Activated T-helper 1 cell treated with anti-CD3 and anti-CD28 coated beads, Interleukin-2, amount 50 U/mL, for 16 hours (primary cell): ENCODE results near the gene EHBP1L1.

ENCODE experiments used
- DNase-seq, 2 donors: peaks; one replicate each; pipeline ENCODE4 v3.0.0-alpha.2; 2020; ENCODE audit warnings: low read depth in 1 of 2, low spot score in 1 of 2

Gene EHBP1L1

DNA sequence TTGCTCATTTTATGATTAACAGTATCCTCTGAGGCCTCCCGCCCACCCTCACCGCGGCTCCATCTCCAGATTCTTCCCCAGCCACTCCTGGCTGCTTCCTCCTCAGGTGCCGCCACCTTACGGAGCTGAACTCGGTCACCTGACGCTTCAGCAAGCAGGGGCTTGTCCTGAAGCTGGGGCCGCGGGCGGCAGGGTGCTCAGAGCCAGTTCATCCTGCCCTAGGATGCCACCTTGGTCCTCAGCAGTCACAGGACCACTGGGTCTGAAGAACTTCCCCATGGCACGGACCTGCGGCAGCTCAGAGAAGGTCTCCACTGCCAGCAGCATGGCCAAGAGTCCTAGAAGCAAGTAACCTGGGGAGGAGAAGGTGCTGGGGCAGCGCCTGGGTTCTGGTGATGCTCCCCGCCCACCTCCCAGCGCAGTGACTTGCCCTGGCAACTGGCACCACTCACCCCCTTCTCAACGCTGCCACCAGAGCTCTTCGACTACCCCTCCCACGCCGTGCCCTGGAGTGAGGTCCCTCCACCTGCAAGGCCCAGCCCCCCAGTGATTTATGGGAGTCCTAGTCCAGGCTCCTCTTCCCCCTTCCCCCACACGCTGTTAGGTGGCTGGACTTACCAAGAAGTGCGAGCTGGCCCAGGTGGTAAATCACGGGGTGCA, 17.1 kb downstream of the EHBP1L1 start:
- no peak for DNase-seq

DNA sequence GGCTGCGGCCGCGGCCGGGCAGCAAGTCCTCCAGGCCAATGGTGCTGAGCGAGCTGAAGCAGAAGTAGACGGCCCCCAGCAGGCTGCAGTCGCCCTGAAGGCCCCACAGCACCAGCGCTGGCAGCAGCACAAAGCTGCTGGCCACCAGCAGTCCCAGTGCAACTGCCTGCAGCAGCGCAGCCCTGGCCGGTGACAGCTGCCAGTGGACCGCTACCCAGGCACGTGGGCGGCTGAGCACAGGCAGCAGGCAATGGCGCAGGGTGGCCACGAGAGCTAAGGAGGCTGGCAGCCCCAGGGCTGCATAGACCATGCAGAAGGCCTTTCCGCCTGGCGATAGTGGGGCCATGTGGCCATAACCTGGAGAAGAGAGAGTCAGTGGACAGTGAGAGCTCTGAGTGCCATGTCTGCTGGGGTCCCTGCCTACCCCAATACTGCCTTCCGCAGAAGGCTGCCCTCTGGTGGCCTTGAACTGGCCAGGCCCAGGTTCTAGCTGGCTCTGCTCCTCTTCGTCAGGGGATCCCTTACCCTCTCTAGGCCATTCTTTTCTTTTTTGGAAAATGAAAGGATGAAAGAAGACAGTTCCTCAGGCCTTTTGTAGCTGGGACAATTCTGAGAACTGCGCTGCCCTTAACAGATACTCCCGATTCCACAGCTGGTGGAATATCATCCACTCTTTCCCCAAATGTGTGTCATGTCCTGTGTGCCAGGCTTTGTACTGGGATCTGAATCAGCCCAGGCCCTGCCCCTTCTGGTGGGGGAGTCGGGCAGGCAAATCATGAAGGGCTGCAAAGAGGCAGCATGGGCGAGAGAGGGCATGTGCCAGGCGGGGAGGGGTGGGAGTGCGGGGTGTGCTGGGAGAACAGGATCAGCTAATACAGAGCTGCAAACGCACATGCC, 17.9 kb downstream of the EHBP1L1 start:
- no peak for DNase-seq

DNA sequence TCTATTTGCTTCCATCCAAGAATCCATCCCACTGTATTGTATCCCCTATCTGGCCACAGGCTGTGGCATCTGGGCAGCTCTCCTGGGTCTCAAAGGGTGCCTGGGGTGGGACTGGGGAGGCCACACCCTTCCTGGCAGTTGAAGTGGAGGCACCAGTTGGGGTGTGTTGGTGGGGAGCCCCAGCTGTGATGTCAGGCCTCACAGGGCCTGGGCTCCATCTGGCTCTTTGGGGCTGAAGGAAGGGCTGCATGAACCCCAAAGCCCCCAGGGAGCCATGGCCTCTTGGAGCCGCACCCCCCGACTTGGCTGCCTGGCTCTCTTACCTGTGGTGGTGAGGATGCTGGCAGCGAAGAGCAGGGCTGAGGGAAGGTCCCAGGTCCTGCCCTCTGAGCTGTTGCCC, 19.3 kb downstream of the EHBP1L1 start:
- DNase-seq = no peak

DNA sequence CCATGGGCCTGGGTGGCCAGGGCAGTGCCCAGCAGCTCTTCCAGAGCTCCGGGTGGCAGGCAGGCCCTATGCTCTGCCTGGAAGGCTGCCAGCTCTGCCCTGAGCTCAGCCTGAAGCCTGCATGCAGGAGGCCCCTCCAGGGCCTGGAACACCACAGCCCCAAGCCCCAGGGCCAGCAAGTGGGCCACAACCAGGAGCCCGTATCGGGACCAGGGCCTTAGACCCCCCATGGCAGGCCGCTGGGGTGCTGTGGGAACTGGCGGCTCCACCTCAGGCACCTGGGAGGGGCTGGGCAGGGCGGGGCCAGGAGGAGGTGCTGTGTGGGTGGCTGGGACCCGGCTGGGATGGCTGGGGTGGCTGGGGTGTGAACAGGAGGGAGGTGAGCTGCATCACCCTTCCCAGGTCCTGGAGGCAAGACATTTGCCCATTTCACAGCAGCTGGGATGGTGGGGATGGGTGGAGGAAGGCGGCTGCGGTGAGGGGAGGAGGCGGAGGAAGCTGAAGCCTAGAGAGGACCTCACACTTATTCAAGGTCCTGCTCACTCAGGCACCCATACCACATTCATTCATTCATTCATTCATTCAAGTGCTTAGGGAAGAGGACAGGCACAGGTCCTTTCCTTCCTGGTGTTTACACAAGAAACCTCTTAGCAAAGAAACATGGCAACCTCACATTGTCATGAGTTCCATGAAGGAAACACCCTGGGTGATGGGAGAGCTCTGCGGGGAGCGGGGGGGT, 19.9 kb downstream of the EHBP1L1 start, which contains the start of gene KCNK7:
Gene KCNK7, minus strand, starts transcription at position 258 of the 739 bp plus-strand sequence. Its CDS starts 28 bp downstream, at position 230.
- DNase-seq = no peak

DNA sequence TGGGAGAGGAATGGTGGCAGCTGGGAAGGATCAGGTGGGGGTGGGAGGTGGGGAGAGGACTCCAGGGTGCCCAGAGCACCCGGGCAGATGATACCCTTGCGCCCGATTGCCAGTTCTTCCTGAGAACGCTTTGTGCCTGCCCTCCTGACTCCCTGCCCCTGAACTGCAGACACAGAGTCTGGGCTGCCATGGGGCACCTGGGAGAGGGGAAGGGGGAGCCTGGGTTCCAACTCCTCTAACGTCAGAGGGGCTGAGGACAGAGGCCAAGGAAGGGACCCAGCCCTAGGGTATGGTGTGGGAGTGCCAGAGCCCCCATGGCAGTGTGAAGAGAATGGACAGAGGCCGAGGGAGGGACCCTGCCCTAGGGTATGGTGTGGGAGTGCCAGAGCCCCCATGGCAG, 20.7 kb downstream of the EHBP1L1 start:
- DNase-seq = no peak

DNA sequence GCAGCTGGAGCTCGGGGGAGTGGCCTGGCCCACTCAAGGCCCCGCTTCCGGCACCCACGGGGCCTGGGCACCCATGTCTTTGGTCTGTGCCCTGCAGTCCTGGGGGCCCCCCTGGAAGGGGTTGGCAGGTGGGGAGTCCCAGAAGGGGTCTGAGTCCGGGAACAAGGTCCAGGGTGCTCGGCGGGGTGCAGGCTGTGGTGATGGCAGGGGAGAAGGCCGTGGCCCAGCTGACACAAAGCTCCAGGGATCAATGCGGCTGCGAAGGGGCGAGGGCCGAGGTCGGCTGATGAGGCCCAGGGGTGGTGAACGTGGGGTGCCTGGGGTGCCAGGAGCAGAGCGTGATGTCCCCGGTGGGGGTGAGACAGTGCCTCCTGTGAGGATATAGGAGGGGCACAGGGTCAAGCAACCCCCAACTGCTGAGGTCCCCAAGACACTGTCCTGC, 22.4 kb downstream of the EHBP1L1 start:
- no peak for DNase-seq

DNA sequence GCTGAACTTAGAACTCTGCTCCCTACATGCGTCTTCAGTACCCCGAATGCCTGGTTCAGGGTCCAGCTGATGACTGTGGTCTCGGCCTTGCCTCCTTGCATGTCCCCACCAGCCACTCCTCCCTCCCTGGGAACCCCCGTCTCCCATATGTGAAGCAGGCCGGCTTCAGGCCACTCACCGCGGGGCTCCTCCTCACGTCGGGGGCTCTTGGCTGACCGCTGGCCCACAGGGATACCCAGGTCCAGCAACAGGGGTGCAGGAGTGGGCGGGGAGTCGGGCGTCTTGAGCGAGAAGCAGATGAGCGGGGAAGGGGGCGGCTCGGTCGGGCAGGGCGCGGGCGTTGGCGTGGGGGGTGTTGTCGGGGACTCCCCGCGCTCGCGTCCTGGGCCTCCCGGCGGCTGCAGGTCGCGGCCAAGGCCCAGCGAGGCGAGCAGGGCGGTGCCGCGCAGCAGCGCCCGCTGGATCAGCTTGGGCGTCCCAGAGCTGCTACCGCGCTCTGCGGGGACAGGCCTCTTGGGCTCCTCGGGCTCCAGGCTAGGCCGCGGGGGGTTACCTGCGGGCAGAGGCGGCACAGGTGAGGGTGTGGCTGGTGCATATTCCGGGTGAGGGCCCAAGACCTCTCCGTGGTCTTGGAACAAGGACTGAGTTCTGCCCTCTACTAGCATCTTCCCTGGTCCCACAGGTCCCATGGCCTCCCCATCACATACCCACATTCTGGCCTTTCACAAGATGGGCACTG, 23.5 kb downstream of the EHBP1L1 start:
- DNase-seq = no peak

DNA sequence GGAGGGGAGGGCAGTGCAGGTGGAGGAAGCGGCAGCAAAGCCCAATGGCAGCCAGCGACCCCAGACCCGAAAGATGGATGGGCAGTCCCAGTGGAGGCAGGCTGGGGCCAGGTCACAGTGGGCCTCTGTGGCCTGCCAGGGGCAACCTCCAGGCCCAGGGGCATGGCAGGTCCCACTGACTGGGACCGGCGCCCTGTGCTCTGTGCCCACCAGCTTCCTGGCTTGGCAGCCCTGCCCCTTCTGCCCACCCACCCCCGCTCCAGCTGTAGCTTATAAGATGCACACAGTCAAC, 24.0 kb downstream of the EHBP1L1 start:
- no peak for DNase-seq

DNA sequence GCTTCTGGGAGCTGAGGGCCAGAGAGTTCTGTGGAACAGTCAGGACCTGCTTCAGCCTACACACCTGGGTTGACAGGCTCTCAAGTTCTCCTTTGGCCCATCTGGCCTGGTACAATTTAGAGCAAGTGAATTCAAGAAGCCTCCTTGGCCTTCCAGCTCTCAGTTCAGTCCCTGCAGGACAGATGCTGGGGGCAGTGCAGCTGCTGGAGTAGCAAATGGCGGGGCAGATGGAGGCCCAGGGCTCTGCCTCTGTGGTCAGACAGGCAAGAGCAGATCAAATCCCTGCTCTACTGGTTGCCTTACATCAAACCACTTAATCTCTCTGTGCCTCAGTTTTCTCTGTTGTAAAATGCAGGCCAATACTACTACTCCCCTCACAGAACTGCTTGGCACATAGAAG, 28.4 kb downstream of the EHBP1L1 start:
- DNase-seq = no peak

DNA sequence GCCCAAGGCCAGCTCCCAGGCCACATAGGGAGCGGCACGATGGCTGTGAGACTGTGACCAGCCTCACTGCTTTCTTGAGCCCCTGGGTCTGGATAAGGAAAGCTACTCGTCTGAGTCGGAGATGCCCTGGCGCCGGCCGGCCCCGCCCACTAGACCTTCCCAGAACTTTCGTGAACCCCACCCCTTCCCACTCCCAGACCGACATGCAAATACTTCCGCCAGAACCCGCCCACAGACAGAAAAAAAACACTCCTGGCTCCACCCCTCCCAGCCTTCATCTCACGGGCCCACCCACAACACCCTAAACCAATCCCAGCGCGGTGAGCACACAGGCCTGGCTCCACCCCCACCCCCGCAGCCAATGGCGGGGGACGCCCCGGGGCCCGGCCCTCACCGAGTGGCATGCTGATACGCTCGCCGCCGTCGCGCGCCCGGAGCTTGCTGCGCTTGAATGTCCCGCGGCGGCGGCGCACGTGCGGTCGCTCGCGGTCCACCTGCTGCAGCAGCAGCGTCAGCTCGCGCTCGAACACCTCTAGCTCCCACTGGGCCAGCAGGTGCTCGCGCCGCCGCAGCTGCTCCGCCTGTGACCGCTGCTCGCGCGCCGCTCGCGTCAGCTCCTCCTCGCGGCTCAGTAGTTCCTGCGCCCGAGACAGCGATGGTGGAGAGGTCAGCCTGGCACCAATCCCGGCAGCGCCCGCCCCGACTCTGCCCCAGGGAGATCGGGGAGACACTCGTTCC, 31.2 kb downstream of the EHBP1L1 start:
- no peak for DNase-seq

DNA sequence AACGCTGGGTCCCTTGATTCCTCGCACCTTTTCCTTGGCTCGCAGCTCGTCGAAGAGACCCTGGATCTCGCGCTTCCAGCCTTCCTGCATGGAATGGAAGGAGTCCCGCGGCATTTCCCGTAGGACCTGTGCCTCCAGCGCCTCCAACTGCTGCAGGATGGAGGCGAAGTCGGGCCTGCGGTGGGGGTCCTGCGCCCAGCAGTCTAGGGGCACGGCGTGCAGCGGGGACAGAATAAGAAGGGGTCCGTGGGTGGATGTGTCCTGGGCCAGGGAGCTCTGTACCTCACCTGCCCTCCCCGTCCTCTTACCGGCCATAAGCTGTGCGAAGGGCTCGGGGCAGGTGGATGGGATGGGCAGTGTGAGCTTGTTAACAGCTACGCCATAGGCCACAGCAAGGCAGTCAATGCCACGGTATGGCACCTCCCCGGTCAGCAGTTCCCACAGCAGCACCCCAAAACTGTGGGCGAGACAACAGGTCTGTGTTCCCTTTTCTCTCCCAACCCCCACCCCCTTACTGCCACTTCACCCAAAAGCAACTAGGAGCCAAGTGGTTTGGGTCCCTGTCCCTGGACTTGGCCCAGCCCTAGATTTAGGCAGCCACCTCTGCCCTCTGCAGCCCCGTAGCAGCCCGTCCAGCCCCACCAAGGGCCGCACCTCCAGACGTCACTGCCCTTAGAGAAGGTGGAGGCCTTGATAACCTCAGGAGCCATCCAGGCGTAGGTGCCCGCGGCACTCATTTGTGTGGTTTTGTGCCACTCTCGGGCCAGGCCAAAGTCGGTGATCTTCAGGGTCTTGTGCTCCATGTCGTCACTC, 32.0 kb downstream of the EHBP1L1 start:
- no peak for DNase-seq

DNA sequence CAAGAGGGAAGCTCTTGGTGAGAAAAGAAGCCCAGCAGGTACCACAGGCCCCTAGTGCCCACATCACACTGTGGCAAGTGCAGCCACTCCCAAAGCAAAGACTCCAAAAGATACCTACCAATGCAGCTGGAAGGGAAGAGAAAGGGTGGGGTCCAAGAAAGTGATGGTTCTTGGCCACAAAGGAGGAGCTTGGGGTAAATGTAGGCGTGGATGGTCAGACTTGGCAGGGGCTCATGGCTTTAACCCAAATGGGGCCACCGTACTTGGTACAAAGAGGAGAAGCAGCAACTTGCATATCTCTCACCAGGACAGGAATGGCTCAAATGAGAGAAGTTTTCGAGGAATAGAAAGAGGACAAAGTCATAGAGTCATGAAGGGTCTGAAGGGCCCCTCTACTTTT, 33.4 kb downstream of the EHBP1L1 start:
- no peak for DNase-seq

DNA sequence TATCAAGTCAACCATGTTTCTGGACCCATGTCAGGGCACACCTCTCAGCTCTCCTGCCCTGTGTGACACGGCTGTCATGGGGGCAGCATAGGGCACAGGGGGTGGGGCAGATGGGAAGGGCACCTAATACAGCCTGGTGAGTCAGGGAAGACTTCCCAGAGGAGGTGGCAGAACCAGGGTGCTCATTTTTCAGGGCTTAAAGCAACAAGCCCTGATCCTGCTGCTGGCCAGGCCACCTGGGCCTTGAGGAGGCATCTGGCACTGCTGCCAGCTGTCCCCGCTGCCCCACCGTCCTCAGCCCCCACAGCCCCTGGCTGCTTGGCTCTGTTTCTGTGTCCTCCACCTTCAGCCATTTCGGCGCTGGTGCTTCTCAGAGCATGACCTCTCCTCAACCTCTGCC, 33.8 kb downstream of the EHBP1L1 start:
- DNase-seq = no peak

DNA sequence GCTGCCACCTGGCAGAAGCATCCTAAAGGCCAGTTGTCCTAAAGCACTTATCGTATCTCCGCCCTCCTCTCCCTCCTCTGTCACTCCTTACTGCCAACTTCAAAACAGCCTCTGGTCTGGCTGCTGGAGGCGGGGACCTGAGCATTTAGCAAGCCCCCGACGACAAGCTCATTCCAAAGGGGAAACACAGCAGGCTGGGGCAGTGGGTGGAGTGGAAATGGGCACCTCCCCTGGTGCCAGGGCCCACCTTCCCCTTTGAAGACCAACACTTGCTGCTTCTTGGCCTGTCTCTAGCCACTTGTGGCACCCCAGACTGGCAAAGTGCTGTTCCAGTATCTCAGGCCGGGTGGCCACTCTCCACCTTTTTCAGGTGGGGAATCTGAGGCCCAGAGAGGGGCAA, 34.6 kb downstream of the EHBP1L1 start:
- DNase-seq = no peak

DNA sequence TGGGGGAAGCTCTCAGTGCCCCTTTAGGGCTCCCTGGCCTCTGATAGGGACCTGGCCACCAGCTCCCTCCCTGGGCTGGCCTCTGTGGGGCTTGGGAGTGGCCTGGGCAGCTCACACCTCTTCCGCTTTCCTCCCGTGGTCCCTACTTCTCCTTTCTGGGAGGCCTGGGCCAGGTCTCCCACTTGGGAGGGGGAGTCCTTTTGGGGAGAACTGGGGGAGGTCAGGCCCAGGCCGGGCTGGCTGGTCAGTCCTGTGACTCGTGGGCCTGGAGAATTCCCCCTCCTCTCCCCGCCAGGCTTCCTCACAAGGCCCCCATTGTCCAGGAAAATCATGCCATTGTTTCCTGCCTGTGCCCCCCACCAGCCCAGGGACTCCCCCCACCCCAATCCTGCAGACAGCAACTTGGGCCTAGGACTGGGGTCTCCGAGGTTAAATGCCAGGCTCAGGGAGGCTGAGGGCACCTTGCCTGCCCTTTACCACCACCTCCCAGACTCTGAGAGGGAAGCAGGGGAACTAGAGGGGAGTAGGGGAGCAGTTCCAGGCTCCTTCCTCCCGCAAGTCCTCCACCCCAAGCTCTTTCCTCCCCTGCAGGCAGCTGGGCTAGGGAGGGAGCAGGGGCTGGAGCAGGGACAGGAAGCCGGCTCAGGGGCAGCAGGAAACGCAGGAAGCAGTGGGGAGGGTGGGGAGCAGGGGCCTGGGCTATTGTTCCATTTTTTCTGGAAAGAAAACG, 35.3 kb downstream of the EHBP1L1 start:
- DNase-seq = no peak

DNA sequence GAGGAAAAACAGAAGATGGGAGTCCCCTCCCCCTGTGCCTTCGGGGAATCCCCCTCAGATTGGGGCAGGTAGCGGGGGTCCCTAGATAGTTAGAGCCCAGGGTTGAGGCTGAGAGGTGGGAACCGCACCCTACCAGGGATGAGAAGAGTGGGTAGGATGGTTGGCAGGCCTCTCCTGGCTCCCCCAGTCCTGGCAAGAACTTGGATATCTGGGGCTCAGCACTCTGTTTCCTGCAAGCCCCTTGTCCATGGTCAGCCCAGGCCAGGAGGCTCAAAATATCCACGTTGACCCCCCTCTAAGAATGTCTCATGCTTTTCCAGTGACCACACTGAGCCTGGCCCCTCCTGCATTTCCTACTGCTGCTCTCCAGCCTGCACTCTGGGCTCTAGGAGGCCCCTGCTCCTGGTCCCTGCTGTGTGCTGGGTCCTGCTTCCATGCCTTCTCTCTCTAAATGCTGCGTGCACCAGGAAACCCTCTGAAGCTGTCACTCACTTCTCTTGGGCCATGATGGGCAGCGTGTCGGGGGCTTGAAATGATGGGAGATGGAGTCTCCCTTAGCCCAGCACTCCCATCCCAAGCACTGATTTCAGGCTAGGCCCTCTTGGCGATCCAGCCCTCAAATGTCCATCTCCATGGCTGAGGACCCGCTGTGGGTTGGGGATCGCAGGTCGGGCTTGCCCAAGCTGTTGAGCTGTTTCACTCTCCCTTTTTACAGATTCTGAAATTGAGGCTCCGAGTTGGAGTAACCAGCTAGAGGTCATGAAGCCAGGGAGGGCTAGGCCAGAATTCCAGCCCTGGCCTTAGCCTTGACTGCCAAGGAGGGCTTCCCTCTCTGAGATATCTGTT, 36.1 kb downstream of the EHBP1L1 start:
- DNase-seq = no peak

DNA sequence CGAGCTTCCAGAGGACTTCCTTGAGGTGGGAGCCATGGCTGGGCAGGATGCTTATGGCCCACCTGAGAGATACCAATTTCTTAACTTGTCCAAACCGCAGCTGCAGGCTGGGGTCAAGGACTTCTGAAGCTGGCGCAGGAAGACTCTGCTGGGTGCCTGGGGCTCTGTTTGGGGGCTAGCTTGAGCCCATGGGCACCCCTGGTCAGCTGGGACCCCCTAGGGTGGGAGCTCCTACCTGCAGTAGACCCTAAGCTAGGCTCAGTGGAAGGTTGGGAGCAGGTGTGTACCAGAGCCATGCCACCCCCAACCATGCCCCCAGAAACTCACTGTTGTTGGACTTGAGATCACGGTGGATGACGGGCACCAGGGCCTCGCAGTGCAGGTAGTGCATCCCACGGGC, 36.8 kb downstream of the EHBP1L1 start:
- no peak for DNase-seq
